HG02840 (cell line): ENCODE measurements around the gene SVIL.
"Not testable (repeated sequence)": the region's sequence is repeated elsewhere in the genome, so short reads cannot be mapped to it uniquely, and the experiment has no call there.

Source experiments
- ATAC-seq: cut with Tn5 transposase; IDR thresholded peaks from one replicate; pipeline ENCODE4 v1.9.1; 2021; ENCODE audit warnings: mild to moderate bottlenecking, moderate library complexity, moderate number of reproducible peaks; ENCODE audit not compliant: unreplicated experiment, low FRiP score

SVIL gene

DNA sequence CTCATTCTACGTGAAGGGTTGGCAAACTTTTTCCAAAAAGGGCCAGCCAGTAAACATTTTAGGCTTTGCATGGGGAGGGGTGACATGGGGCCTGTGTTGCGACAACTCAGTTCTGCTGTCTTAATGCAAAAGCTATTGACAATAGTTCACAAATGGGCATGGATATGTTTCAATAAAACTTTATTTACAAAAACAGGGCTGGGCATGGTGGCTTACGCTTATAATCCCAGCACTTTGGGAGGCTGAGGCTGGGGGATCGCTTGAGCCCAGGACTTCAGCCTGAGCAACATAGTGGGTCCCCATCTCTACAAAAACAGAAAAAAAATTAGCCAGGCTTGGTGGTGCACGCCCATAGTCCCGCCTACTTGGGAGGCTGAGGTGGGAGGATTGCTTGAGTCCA is 141.1 kb downstream of the SVIL start:
- no peak for ATAC-seq

DNA sequence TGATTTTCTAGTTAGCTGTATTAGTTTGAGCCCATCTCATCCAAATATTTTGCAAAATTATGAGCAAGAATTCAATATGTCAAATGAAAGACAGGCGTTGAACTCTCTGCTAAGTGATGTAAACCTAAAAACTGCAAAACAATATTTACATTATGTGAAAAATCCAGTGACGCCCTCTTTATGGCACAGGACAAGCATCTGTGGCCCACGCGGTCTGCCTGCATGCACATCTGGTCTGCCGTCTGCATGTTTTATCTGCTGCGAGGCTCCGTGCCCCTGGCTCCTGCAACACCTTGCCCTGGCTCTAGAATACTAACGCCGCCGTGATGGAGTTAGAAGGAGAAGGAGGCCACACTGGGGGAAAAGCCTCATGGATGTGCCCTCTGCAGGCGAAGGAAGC is 142.0 kb downstream of the SVIL start:
- ATAC-seq: no peak

- ATAC-seq: no peak
Observed at GRCh38 chr10:29491918-29492317, 142.9 kb downstream of the SVIL start.

- not testable (repeated sequence) for ATAC-seq
Observed at GRCh38 chr10:29490781-29491280, 143.9 kb downstream of the SVIL start.

GRCh38 chr10:29488471-29488870 is 146.3 kb downstream of the SVIL start:
- ATAC-seq: not testable (repeated sequence)

DNA sequence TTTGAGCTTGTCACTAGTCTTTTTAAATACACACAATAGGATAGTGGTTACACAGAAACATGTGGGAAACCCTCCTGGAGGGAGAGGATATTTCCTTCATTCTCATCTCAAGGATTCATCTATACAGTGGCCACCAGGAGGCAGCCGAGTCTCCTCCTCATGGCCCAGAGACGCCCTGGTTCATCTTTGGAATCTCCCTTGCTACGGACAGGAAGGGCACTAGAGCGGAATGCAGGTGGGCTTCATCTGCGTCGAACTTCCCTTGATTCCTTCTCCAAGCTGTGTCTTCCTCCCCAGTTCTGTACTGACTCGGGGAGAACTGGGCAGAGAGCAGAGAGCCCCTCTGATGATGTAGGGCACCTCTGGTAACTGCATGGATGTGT is 146.9 kb downstream of the SVIL start:
- not testable (repeated sequence) for ATAC-seq

- ATAC-seq: not testable (repeated sequence)
Observed at GRCh38 chr10:29487032-29487883, 147.5 kb downstream of the SVIL start.

DNA sequence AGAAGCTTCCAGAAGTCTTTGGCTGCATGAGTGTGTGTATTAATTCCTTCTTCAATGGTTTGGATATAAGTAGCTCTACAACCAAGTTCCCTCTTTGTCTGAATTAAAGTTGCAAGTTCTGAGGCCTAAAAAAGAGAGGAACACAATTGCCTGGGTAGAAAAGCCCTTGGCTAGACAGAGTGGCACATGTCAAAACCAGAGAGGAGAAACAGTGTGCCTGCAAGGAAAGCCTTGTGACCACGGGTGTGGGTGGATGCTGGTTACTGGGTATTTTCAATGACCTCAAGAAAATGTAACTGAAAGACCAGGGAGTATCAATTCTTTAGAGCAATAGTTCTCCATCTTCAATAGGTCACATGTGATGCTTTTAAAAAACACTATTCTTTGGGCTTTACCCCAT is 148.3 kb downstream of the SVIL start:
- no peak for ATAC-seq

GRCh38 chr10:29484677-29485076 is 150.1 kb downstream of the SVIL start:
- ATAC-seq: not testable (repeated sequence)

DNA sequence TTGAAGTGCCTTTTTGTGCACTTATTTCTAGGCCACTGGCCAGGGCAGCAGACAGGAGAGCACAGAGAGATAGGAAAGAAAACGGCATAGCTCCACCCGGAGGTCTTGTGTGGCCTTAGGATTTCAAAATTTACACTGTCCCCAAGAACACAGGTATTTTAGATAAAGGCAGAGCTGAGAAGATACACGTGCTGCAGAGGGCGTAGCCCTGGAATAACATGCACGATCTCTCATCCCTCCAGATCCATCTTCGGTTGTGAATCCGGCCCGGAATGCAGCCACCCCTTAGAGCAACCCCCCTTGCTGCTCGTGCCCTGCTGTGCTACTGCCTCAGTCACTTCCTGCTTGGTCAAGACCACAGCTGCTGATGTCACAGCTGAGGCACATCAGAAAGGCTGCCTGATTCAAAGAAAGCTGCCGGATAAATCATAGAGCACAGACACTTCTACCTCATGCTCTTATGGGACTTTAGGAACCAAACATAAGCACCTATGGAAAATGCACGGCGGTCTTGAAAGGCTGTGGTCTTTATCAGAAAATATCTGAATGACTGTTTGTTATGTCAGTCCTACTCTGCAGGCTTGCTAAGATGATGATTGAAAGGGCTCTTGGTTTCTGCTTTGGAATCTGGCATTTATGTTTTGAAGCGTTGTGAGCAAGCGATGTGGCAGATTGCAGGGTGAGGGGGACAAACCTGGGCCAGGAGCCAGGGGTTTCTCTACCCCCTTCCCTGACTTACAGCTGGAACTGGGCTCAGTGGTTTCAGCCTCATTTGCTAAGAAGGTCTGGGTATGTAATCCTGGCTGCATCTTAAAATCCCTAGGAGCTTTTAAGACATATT is 152.0 kb downstream of the SVIL start:
- ATAC-seq: no peak

- ATAC-seq: no peak
Observed at GRCh38 chr10:29481906-29482440, 152.8 kb downstream of the SVIL start.

DNA sequence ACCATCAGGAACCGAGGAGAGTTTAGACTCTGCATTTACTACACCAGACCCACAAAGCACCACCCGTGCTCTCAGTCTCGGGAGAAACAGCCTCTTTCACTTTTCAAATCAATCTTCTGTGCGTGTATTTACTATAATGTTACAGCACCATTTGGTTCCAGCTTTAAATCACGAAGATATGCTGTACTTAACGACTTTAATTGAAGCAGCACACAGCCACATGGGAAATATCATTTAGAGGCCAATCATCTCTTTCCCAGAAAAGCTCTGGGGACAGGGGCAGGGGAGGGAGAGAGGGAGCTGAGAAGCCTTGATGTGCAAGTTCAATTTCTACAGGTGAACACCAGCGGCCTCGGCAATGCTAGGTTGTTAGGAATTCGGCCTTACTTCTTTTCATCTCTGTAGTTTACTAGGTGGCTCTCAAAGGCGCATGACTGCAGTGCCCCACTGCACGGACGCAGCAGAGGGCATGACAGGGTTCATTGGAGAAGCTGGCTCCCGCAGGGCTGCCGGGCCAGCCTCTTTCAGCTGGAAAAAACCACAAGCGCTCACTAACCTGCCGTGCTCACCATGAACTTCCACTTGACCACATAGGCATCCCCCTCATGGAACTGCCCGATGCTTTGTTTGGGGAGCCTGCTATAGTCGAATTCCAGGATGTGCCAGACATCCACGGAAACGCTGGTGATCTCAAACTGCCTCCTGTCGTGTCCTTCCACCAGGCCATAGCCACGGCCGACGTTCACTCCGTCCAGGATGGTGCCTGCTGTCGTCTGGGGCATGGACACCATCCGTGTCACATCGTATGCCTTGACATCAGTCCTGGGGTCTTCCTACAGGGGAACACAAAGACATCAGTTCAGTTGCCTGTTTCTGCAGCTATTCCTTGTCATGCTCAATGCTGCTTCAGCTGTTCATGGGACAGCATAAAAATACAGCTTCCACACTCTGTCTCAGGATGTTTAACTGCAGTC is 154.5 kb downstream of the SVIL start:
- ATAC-seq: no peak

DNA sequence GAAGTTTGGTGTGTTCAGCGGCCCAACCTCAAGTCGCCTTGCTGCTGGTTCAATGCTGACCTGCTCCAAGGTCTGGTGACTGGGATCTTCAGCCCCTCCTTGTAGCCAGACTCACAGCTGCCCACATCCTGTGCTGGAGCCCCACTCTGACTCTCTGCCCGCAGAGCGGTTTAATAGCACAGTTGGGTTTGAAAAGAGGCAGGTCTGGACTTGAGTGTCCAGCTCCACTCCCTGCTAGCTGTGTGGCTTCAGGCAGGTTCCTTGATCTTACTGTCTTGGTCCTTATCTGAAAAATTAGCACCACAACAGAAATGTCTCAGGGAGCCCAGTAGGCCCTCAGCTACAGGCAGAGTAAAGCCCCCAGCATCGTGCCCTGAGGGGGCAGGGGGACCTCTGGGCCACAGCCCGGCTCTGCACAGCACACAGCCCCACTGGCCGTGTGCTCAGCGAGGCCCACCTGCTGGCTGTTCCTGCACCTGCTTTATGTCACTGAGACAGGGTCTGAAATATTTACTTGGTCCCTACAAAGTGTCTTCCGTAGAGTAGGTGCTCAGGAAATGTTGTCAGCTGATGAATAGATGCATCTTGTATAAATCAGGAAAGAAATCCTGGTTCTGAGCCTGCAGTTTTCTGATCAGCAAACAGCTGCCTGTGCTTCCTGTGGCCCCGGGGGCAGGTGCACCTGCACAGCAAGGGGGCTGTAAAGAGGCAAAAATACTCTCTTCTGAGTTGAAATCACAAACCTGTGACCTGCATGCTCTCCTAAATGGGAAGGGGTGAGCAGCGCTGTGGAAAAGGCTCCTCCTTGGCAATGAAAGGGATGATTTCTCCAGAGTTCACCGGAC is 155.5 kb downstream of the SVIL start:
- no peak for ATAC-seq

DNA sequence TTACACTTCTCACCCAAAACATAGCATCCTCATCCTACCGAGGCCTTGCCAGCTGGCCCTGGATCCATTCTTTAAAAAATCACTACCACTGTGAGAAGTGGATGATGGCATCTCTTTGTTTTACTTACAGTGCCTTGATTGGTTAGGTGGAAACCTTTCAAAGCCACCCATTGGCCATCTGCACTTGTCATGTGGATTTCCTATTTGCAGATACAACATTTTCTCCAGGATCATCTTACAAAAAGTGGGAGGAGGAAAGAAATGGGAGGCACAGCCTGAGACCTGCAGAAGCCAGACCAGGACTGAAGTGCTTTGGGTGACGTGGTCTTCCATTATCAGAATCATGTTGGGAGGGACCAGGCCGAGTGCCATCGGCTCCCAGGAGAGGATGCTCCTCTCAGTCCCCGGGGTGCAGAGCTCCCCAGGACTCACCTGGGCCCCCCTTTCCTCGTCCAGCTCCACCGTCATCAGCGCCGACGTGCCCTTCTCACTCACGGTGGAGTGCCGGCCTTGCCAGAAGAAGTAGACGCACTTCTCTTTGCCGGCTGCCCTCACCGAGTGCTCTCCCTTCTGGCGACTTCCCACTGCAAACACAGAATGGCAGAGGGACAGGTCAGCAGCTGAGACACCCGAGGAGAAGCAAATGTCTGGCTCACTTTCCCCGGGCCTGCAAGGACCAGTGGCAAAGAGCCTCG is 161.2 kb downstream of the SVIL start:
- no peak for ATAC-seq

- ATAC-seq: no peak
Observed at GRCh38 chr10:29473087-29473356, 161.7 kb downstream of the SVIL start.

- ATAC-seq: no peak
Observed at GRCh38 chr10:29472301-29473086, 162.3 kb downstream of the SVIL start.

DNA sequence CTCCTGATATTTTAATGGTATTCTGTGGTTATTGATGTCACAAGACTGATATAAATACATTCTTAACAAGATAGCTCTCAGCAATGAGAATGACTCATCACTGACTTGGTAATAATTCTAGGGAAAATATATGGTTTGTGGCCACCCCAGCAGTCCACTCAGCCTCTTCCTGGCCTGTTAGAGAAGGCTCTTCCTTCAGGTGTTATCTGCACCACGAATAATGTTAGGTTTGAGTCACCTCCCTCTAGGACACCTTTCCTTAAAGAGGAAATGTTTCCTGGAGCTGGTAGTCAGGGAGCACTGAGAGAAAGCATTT is 163.3 kb downstream of the SVIL start:
- no peak for ATAC-seq
